Right lobe of liver (tissue), 4 donors: ENCODE measurements around the gene SOD3.

ENCODE experiments used
- POLR2A ChIP-seq: fragments of 450-650 bp; IDR thresholded peaks from one replicate; pipeline ENCODE4 v1.6.1; 2017; ENCODE audit warnings: antibody characterized with exemption, mild to moderate bottlenecking
- TF ChIP-seq, protein P1 (sequence below), 4 donors: fragments of 200-600 bp in 3 of 4; fragments of 450-650 bp in 1 of 4; IDR thresholded peaks; one replicate each; pipeline versions ENCODE4 v1.5.1 to v1.8.0; 2016 to 2022; ENCODE audit warnings: antibody characterized with exemption in 4 of 4, mild to moderate bottlenecking in 2 of 4
- donor health status: DM: no; HTN: no; CAD: no.
- donor health status: DM: no; HTN: no; CAD: no.
- donor health status: DM: no; HTN: yes; CAD: no.

- TF ChIP-seq, protein P1, sequence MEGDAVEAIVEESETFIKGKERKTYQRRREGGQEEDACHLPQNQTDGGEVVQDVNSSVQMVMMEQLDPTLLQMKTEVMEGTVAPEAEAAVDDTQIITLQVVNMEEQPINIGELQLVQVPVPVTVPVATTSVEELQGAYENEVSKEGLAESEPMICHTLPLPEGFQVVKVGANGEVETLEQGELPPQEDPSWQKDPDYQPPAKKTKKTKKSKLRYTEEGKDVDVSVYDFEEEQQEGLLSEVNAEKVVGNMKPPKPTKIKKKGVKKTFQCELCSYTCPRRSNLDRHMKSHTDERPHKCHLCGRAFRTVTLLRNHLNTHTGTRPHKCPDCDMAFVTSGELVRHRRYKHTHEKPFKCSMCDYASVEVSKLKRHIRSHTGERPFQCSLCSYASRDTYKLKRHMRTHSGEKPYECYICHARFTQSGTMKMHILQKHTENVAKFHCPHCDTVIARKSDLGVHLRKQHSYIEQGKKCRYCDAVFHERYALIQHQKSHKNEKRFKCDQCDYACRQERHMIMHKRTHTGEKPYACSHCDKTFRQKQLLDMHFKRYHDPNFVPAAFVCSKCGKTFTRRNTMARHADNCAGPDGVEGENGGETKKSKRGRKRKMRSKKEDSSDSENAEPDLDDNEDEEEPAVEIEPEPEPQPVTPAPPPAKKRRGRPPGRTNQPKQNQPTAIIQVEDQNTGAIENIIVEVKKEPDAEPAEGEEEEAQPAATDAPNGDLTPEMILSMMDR (IDR thresholded peaks at IDR 0.05), result no peak
- TF ChIP-seq POLR2A, result no peak
These were observed 45.0 kb downstream of the SOD3 start for GRCh38 chr4:24840362-24840761.
